D721Med (cell line): Measurements from ENCODE around the gene PRPF40B.

Source experiments
- DNase-seq: peaks from one replicate; pipeline ENCODE4 v3.0.0; 2011; ENCODE audit warnings: low spot score; ENCODE audit not compliant: insufficient read length
- FAIRE-seq: peaks from 2 replicates; lab custom pipeline; 2011; peaks lifted over from hg19 to GRCh38; lab: Jason Lieb, UNC
- TF ChIP-seq, protein P1 (sequence below): IDR thresholded peaks from 2 replicates; pipeline ENCODE4 v1.5.1; 2012; ENCODE audit warnings: mild to moderate bottlenecking, control low read depth; ENCODE audit not compliant: insufficient read depth; ENCODE audit errors: missing control alignments

The PRPF40B gene

DNA sequence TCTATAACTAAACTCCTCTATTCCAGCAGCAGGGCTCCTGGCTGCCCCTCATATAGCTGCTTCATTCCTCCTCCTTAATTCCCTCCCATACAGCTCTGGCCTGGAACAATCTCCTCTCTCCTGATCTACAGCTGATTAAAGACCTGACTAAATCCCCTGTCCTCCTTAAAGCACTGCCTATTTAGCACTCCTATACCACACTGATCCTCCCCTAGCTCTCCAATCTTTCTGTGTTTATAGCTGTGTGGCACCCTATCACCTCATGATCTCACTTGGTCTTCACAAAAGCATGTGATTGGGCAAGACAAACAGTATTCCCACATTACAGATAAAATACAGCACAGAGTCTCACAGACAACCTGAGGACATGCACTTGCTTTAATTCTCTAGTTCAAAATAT is 66.4 kb downstream of the PRPF40B start:
- TF ChIP-seq, protein P1, sequence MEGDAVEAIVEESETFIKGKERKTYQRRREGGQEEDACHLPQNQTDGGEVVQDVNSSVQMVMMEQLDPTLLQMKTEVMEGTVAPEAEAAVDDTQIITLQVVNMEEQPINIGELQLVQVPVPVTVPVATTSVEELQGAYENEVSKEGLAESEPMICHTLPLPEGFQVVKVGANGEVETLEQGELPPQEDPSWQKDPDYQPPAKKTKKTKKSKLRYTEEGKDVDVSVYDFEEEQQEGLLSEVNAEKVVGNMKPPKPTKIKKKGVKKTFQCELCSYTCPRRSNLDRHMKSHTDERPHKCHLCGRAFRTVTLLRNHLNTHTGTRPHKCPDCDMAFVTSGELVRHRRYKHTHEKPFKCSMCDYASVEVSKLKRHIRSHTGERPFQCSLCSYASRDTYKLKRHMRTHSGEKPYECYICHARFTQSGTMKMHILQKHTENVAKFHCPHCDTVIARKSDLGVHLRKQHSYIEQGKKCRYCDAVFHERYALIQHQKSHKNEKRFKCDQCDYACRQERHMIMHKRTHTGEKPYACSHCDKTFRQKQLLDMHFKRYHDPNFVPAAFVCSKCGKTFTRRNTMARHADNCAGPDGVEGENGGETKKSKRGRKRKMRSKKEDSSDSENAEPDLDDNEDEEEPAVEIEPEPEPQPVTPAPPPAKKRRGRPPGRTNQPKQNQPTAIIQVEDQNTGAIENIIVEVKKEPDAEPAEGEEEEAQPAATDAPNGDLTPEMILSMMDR: no peak
- DNase-seq (peak; percentile 42), FAIRE-seq (no peak)

DNA sequence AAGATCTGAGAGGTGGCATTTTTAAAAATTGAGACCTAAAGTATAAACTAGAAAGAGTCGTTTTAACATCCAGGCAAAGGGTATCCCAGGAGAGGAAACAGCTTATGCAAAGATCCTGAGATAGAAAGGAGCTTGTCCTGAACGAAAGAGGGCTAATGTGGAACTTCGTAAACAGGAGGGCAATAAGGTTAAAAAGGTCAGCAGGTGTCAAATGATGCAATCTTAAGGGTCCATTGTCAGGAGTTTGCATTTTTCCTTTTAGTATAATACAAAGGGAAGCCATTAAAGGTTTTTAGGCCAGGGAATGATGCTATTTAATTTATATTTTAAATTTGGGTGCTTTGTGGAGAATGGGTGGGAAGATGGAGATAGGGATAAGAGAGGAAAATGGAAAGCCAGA is 69.5 kb downstream of the PRPF40B start:
- no peak for DNase-seq
- no peak for FAIRE-seq
- TF ChIP-seq, protein P1: no peak

DNA sequence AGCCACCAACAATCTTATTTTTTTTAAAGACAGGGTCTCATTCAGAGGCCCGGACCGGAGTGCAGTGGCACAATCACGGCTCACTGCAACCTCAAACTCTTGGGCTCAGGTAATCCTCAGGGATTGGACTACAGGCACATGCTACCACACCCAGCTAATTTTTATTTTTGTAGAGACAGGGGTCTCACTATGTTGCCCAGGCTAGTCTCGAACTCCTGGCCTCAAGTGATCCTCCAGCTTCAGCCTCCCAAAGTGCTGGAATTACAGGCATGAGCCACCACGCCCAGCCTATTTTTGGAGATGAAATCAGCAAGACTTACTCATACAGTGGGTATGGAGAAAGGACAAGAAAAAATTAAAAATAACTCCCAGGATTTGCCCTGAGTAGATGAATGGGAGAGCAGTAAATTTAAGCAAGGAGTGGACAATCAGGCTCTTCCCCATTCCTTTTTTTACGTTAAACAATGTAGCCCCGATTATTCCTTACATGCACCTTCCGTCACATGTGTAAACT is 70.6 kb downstream of the PRPF40B start:
- TF ChIP-seq, protein P1: no peak
- DNase-seq: no peak
- no peak for FAIRE-seq
